DOHH2 (cell line): ENCODE data around the gene SGPP1.

ENCODE experiments used
- H3F3A ChIP-seq: fragments of 200-600 bp; sonication (generic), shearing (Covaris generic); 2 replicates; pipeline ENCODE4 v1.6.0; 2016; ENCODE audit warnings: antibody characterized with exemption, mild to moderate bottlenecking; ENCODE audit not compliant: control insufficient read depth, insufficient read depth
- H3K27ac ChIP-seq: fragments of 200-600 bp; sonication (generic); 2 replicates; pipeline ENCODE4 v1.5.1; 2014; ENCODE audit warnings: low read depth, mild to moderate bottlenecking, low read length, moderate library complexity
- H3K27me3 ChIP-seq: fragments of 200-600 bp; sonication (generic); 2 replicates; pipeline ENCODE4 v1.6.1; 2014; ENCODE audit warnings: mild to moderate bottlenecking, low read length, mixed read lengths; ENCODE audit not compliant: control insufficient read depth
- H3K36me3 ChIP-seq: fragments of 200-600 bp; sonication (generic); 2 replicates; pipeline ENCODE4 v1.6.1; 2014; ENCODE audit warnings: mild to moderate bottlenecking, low read length, moderate library complexity, mixed read lengths; ENCODE audit not compliant: control insufficient read depth
- H3K4me1 ChIP-seq: fragments of 200-600 bp; sonication (generic); 2 replicates; pipeline ENCODE4 v1.6.1; 2014; ENCODE audit warnings: mild to moderate bottlenecking, low read length, mixed read lengths; ENCODE audit not compliant: control insufficient read depth
- H3K4me2 ChIP-seq: fragments of 200-600 bp; sonication (generic); 2 replicates; pipeline ENCODE4 v1.6.0; 2014; ENCODE audit warnings: mild to moderate bottlenecking, low read length, moderate library complexity
- H3K4me3 ChIP-seq: fragments of 200-600 bp; sonication (generic); 2 replicates; pipeline ENCODE4 v1.5.1; 2014; ENCODE audit warnings: mild to moderate bottlenecking, low read length, mixed read lengths
- H3K79me2 ChIP-seq: fragments of 200-600 bp; sonication (generic); 2 replicates; pipeline ENCODE4 v1.6.1; 2014; ENCODE audit warnings: mild to moderate bottlenecking, low read length, mixed read lengths; ENCODE audit not compliant: control insufficient read depth
- H3K9me2 ChIP-seq: fragments of 200-600 bp; sonication (generic); replicated peaks from 2 replicates; pipeline ENCODE4 v1.6.1; 2014; ENCODE audit warnings: mild to moderate bottlenecking, low read length, mixed read lengths; ENCODE audit not compliant: control insufficient read depth
- H3K9me3 ChIP-seq: fragments of 200-600 bp; sonication (generic); 2 replicates; pipeline ENCODE4 v1.6.1; 2014; ENCODE audit warnings: antibody characterized with exemption, low read length, mixed read lengths; ENCODE audit not compliant: control insufficient read depth, insufficient read depth
- H4K20me1 ChIP-seq: fragments of 200-600 bp; sonication (generic); 2 replicates; pipeline ENCODE4 v1.6.0; 2014; ENCODE audit warnings: low read depth, mild to moderate bottlenecking, antibody characterized with exemption, low read length, moderate library complexity; ENCODE audit not compliant: control insufficient read depth, insufficient read depth
- CTCF ChIP-seq: fragments of 200-600 bp; sonication (generic); IDR thresholded peaks from one replicate; pipeline ENCODE4 v1.5.1; 2014; ENCODE audit warnings: antibody characterized with exemption, mild to moderate bottlenecking, low read depth, low read length; ENCODE audit not compliant: poor library complexity, severe bottlenecking
- EZH2phosphoT487 ChIP-seq: fragments of 200-600 bp; sonication (generic); IDR thresholded peaks from 2 replicates; pipeline ENCODE4 v1.6.1; 2017; ENCODE audit warnings: borderline replicate concordance, mild to moderate bottlenecking, antibody characterized with exemption, low read length, moderate library complexity, mixed read lengths

SGPP1 gene

DNA sequence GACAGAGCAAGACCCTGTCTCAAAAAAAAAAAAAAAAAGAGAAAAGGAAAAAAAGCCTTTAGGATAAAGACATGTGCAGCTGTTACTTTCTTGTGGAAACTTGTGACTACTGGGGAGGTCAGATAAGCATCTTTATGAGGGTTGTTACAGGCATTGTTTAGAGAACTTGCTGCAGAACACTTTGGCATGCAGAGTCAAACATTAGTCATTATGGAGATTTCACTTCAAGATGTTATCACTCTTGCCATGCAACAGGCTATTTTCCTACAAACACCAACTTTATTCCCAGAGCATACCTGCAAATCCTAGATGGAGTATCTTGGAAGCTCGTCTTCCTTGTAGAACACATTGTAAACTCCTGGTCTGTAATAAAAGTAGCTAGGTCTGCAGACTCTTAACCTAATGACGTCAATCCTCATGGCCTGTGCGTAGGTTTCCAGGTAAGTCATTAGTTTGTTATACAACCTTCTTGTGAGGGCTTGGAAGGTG is 49.9 kb downstream of the SGPP1 start:
- H4K20me1 ChIP-seq = no peaks in the 10 kb centered on the region
- no peaks in the 10 kb centered on the region for H3K27me3 ChIP-seq
- no peaks in the 10 kb centered on the region for H3K4me1 ChIP-seq
- H3K27ac ChIP-seq = no peak overlapping the region
- TF ChIP-seq CTCF (no peak), EZH2phosphoT487 (no peak)
- H3K9me2 ChIP-seq = no peaks in the 10 kb centered on the region
- peaks cover 31% of the 10 kb centered on the region for H3F3A ChIP-seq
- no peak overlapping the region for H3K4me2 ChIP-seq
- no peak overlapping the region for H3K4me3 ChIP-seq
- H3K36me3 ChIP-seq = peaks cover 69% of the 10 kb centered on the region
- H3K9me3 ChIP-seq = no peaks in the 10 kb centered on the region
- H3K79me2 ChIP-seq = no peaks in the 10 kb centered on the region; the same call in 1 of the 2 replicates

DNA sequence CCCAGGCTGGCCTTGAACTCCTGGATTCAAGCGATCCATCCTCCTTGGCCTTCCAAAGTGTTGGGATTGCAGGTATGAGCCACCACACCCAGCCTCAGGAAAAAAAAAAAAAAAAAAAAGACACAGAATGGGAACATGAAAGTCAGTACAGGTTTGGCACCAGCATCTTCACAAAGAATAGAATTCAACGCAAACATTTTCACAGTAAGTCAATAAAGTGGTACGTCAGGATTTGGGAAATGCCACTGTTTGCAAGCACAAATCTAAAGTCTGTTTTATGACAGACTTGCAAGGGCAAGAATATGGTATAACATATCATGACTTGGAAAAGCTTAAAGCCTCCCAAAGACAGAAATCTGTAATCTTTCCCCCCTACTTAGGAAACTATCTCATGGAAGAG is 51.2 kb downstream of the SGPP1 start:
- Histone ChIP-seq H4K20me1 (0 out of 2 replicates have a peak, but pooled peaks cover 3% of the 10 kb centered on the region), H3K9me2 (no peaks in the 10 kb centered on the region), H3K4me2 (no peak overlapping the region), H3K27ac (no peak overlapping the region), H3F3A (peaks cover 38% of the 10 kb centered on the region), H3K4me1 (no peaks in the 10 kb centered on the region), H3K79me2 (no peaks in the 10 kb centered on the region), H3K9me3 (no peaks in the 10 kb centered on the region), H3K27me3 (no peaks in the 10 kb centered on the region), H3K4me3 (no peak overlapping the region), H3K36me3 (peaks cover 59% of the 10 kb centered on the region)
- TF ChIP-seq EZH2phosphoT487 = no peak
- TF ChIP-seq CTCF = no peak

DNA sequence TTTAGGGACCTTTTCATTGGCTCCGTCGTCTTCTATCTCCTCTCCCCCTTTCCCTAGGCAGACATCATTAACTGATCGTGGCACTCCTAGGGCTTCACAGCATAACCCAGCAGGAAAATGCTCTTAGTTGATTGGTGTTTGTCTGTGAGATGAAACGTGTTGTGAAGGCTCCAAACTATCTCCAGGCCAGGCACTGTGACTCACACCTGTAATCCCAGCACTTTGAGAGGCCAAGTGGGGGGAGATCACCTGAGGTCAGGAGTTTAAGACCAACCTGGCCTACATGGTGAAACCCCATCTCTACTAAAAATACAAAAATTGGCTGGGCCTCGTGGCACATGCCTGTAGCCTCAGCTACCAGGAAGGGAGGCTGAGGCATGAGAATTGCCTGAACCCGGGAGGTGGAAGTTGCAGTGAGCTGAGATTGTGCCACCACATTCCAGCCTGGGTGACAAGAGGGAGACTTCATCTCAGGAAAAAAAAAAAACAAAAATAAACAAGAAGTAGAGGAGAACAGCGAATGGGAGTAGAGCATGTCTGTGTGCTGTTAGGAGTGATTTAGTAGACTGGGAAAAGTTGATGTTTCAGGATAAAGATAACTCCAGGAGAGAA is 53.9 kb downstream of the SGPP1 start:
- no peaks in the 10 kb centered on the region for H3K9me2 ChIP-seq
- H3K27ac ChIP-seq = no peak overlapping the region
- peaks cover 42% of the 10 kb centered on the region for H3K36me3 ChIP-seq
- no peaks in the 10 kb centered on the region for H3K9me3 ChIP-seq
- H3K4me3 ChIP-seq = no peak overlapping the region
- no peak overlapping the region for H3K4me2 ChIP-seq
- H3K79me2 ChIP-seq = no peaks in the 10 kb centered on the region
- no peaks in the 10 kb centered on the region for H3K27me3 ChIP-seq
- H3F3A ChIP-seq = peaks cover 50% of the 10 kb centered on the region
- 0 out of 2 replicates have a peak, but pooled peaks cover 3% of the 10 kb centered on the region for H4K20me1 ChIP-seq
- TF ChIP-seq CTCF (no peak), EZH2phosphoT487 (no peak)
- H3K4me1 ChIP-seq = no peaks in the 10 kb centered on the region
